Gastroesophageal sphincter (tissue), 4 donors: ENCODE results near the gene GIMAP2. TPM values are rescaled to one million over a fixed set of nuclear protein-coding genes. Genes with fewer than 3 reads are reported as not detected.

Experiments used
- ATAC-seq: fragments of 150-250 bp; one replicate; pipeline ENCODE4 v1.9.1; 2016; ENCODE audit warnings: mild to moderate bottlenecking, moderate library complexity
- H3K27ac ChIP-seq, 4 donors: fragments of 200-600 bp; sonication (generic) in 3 of 4; 1 replicate in 3 of 4; 2 replicates in 1 of 4; pipeline ENCODE4 v1.5.1; 2016 to 2019
- H3K27me3 ChIP-seq: fragments of 200-600 bp; sonication (generic); one replicate; pipeline ENCODE4 v1.5.1; 2019
- H3K36me3 ChIP-seq, 2 donors: fragments of 200-600 bp; sonication (generic); one replicate each; pipeline ENCODE4 v1.5.1; 2019; ENCODE audit warnings: control low read depth in 1 of 2
- H3K4me1 ChIP-seq, 3 donors: fragments of 200-600 bp; sonication (generic); 1 replicate in 2 of 3; 2 replicates in 1 of 3; pipeline ENCODE4 v1.5.1; 2016 to 2019; ENCODE audit warnings: control low read depth in 2 of 3
- H3K4me3 ChIP-seq, 2 donors: fragments of 200-600 bp; sonication (generic); one replicate each; pipeline ENCODE4 v1.5.1; 2019; ENCODE audit warnings: mild to moderate bottlenecking in 1 of 2, moderate library complexity in 1 of 2
- H3K9me3 ChIP-seq, 3 donors: fragments of 200-600 bp; sonication (generic); one replicate each; pipeline ENCODE4 v1.5.1; 2017 to 2019; ENCODE audit warnings: control low read depth in 2 of 3
- CTCF ChIP-seq, 4 experiments: fragments of 200-600 bp in 2 of 4; fragments of 450-650 bp in 2 of 4; sonication (generic) in 1 of 4; IDR thresholded peaks; one replicate each; pipeline ENCODE4 v1.5.1; 2017 to 2019; ENCODE audit warnings: antibody characterized with exemption in 4 of 4, mild to moderate bottlenecking in 2 of 4, moderate library complexity in 2 of 4
- EP300 ChIP-seq: sonication (generic); formaldehyde crosslinking; IDR thresholded peaks from one replicate; pipeline ENCODE4 v1.6.1; 2017; ENCODE audit warnings: antibody characterized with exemption, mild to moderate bottlenecking
- POLR2A ChIP-seq, 2 donors: fragments of 450-650 bp; IDR thresholded peaks; one replicate each; pipeline ENCODE4 v1.6.1; 2017; ENCODE audit warnings: antibody characterized with exemption in 2 of 2, mild to moderate bottlenecking in 2 of 2, moderate library complexity in 1 of 2
- POLR2AphosphoS5 ChIP-seq: sonication (generic); formaldehyde crosslinking; IDR thresholded peaks from one replicate; pipeline ENCODE4 v1.6.1; 2017; ENCODE audit warnings: antibody characterized with exemption
- WGBS, 2 donors: methylation state at CpG; one replicate each; pipeline ENCODE4 v1.1.5; 2018; ENCODE audit warnings: low coverage in 1 of 2; 5-methylcytosine and 5-hydroxymethylcytosine counted together
- total RNA-seq, 4 donors: library from RNA; depleted of rRNA; stranded (reverse); fragments of >200 nt; gene quantifications; one replicate each; pipeline ENCODE4 v1.1.0, GENCODE V29; 2016

GIMAP2 gene
- total RNA-seq, 4 donors from 2014 or later, result 3.3 to 14.9 (median 9.7) TPM

GRCh38 chr7:150738092-150738491, 52.6 kb downstream of the GIMAP2 start:
- no peak for ATAC-seq
- 57 to 82% methylated on average over 2 to 4 of the region's 5 CpGs for WGBS, 2 donors
- TF ChIP-seq POLR2A (IDR thresholded peaks at IDR 0.05), result no peak
- no peak for TF ChIP-seq CTCF (IDR thresholded peaks at IDR 0.05)
- no peak for TF ChIP-seq EP300
- Histone ChIP-seq H3K27me3 (peaks cover 3% of the 10 kb centered on the region), H3K27ac (peak overlapping the region in 3 of 4 donors; percentile 65 to 78 (median 69)), H3K4me3 (peak overlapping the region; percentile 37 to 50), H3K4me1 (peaks cover 0 to 24% (median 3%) of the 10 kb centered on the region in 3 donors), H3K9me3 (no peaks in the 10 kb centered on the region), H3K36me3 (peaks cover 0 to 11% of the 10 kb centered on the region in 2 donors)

- Histone ChIP-seq H3K36me3 (peaks cover 0 to 11% of the 10 kb centered on the region in 2 donors), H3K4me3 (peak overlapping the region; percentile 26 to 50), H3K4me1 (peaks cover 0 to 29% (median 5%) of the 10 kb centered on the region in 3 donors), H3K9me3 (no peaks in the 10 kb centered on the region), H3K27me3 (peaks cover 3% of the 10 kb centered on the region), H3K27ac (peak overlapping the region; percentile 21 to 78 (median 67))
- peak; percentile 45 for ATAC-seq
- no peak for TF ChIP-seq CTCF (IDR thresholded peaks at IDR 0.05)
- TF ChIP-seq POLR2A (IDR thresholded peaks at IDR 0.05), result no peak
- no peak for TF ChIP-seq EP300
- TF ChIP-seq POLR2AphosphoS5, result peak; percentile 60
- WGBS, 2 donors, result 50 to 71% methylated on average over 4 to 5 of the region's 5 CpGs
Observed at GRCh38 chr7:150738591-150739001, 53.1 kb downstream of the GIMAP2 start.

- H3K4me3 ChIP-seq, result peak overlapping the region; percentile 26 to 50
- no peaks in the 10 kb centered on the region for H3K9me3 ChIP-seq
- peaks cover 3% of the 10 kb centered on the region for H3K27me3 ChIP-seq
- H3K4me1 ChIP-seq, result peaks cover 0 to 34% (median 5%) of the 10 kb centered on the region in 3 donors
- ATAC-seq, result no peak
- H3K27ac ChIP-seq, result peak overlapping the region in 2 of 4 donors; percentile 20 to 69
- peaks cover 0 to 12% of the 10 kb centered on the region in 2 donors for H3K36me3 ChIP-seq
- TF ChIP-seq POLR2A (IDR thresholded peaks at IDR 0.05), result no peak
- no peak for TF ChIP-seq POLR2AphosphoS5
- TF ChIP-seq CTCF (IDR thresholded peaks at IDR 0.05), result peak in 2 of 4 experiments; percentile 17 to 24
- TF ChIP-seq EP300, result no peak
Observed at GRCh38 chr7:150739033-150739432, 53.5 kb downstream of the GIMAP2 start.

GRCh38 chr7:150740053-150740452, 54.5 kb downstream of the GIMAP2 start:
- Histone ChIP-seq H3K9me3 (no peaks in the 10 kb centered on the region), H3K27ac (peak overlapping the region in 2 of 4 donors; percentile 15 to 69), H3K4me1 (peaks cover 0 to 44% (median 5%) of the 10 kb centered on the region in 3 donors), H3K4me3 (peak overlapping the region; percentile 15 to 50), H3K36me3 (peaks cover 0 to 18% of the 10 kb centered on the region in 2 donors), H3K27me3 (peaks cover 3% of the 10 kb centered on the region)
- ATAC-seq, result no peak
- WGBS, 2 donors, result 75 to 80% methylated on average over 8 to 10 of the region's 10 CpGs
- no peak for TF ChIP-seq CTCF (IDR thresholded peaks at IDR 0.05)
- TF ChIP-seq EP300, result no peak

- no peaks in the 10 kb centered on the region for H3K9me3 ChIP-seq
Observed at GRCh38 chr7:150742286-150742968, 56.9 kb downstream of the GIMAP2 start.

More at GRCh38 chr7:150742286-150742968, 56.9 kb downstream of the GIMAP2 start:
- no peak for ATAC-seq
- no peak for TF ChIP-seq POLR2AphosphoS5
- TF ChIP-seq POLR2A (IDR thresholded peaks at IDR 0.05), result no peak
- no peak for TF ChIP-seq CTCF (IDR thresholded peaks at IDR 0.05)
- no peak for TF ChIP-seq EP300
- Histone ChIP-seq H3K4me3 (no peak overlapping the region), H3K27ac (peak overlapping the region in 1 of 4 donors; percentile 31), H3K36me3 (peaks cover 0 to 18% of the 10 kb centered on the region in 2 donors), H3K27me3 (no peaks in the 10 kb centered on the region), H3K4me1 (peaks cover 0 to 51% (median 5%) of the 10 kb centered on the region in 3 donors)
- 95 to 97% methylated on average over 7 of the region's 14 CpGs for WGBS, 2 donors
